Astrocyte (in vitro differentiated cells and primary cell): ENCODE results near the gene ADGRD1. TPM values are rescaled to one million over a fixed set of nuclear protein-coding genes. Genes with fewer than 3 reads are reported as not detected.

Experiments
- DNase-seq: peaks from one replicate; pipeline ENCODE4 v3.0.0-alpha.2; 2010; ENCODE audit warnings: low read depth
- FAIRE-seq: peaks from 2 replicates; lab custom pipeline; 2011; peaks lifted over from hg19 to GRCh38; lab: Jason Lieb, UNC
- H2AFZ ChIP-seq: 2 replicates; pipeline ENCODE4 v1.6.0; 2012; ENCODE audit warnings: low read depth, low read length, inconsistent platforms
- H3K27ac ChIP-seq: 2 replicates; pipeline ENCODE4 v1.5.1; 2011; ENCODE audit warnings: low read depth, low read length, inconsistent platforms
- H3K27me3 ChIP-seq: 2 replicates; pipeline ENCODE4 v1.6.0; 2011; ENCODE audit warnings: low read length, inconsistent platforms; ENCODE audit not compliant: insufficient read depth
- H3K36me3 ChIP-seq: 2 replicates; pipeline ENCODE4 v1.5.1; 2011; ENCODE audit warnings: low read length, inconsistent platforms; ENCODE audit not compliant: insufficient read depth
- H3K4me1 ChIP-seq: 2 replicates; pipeline ENCODE4 v1.5.1; 2011; ENCODE audit warnings: low read length, inconsistent platforms; ENCODE audit not compliant: insufficient read depth
- H3K4me2 ChIP-seq: 2 replicates; pipeline ENCODE4 v1.6.0; 2012; ENCODE audit warnings: low read length, inconsistent platforms
- H3K4me3 ChIP-seq: 2 replicates; pipeline ENCODE4 v1.5.1; 2011; ENCODE audit warnings: low read depth, mild to moderate bottlenecking, low read length, inconsistent platforms; ENCODE audit not compliant: insufficient read depth
- H3K79me2 ChIP-seq: 2 replicates; pipeline ENCODE4 v1.6.0; 2012; ENCODE audit warnings: mild to moderate bottlenecking, low read length, inconsistent platforms; ENCODE audit not compliant: insufficient read depth
- H3K9ac ChIP-seq: 2 replicates; pipeline ENCODE4 v1.6.0; 2012; ENCODE audit warnings: mild to moderate bottlenecking, low read length, inconsistent platforms
- H3K9me3 ChIP-seq: 2 replicates; pipeline ENCODE4 v1.5.1; 2012; ENCODE audit warnings: low read depth, mild to moderate bottlenecking, low read length, inconsistent platforms; ENCODE audit not compliant: insufficient read depth
- H4K20me1 ChIP-seq: 2 replicates; pipeline ENCODE4 v1.6.0; 2012; ENCODE audit warnings: low read length, inconsistent platforms; ENCODE audit not compliant: insufficient read depth
- H3K27ac Mint-ChIP-seq: one replicate; pipeline ENCODE4 v1.8.0; 2021; ENCODE audit warnings: mild to moderate bottlenecking, mixed read lengths; ENCODE audit not compliant: unreplicated experiment
- H3K27me3 Mint-ChIP-seq: one replicate; pipeline ENCODE4 v1.8.0; 2021; ENCODE audit warnings: low read depth, mixed read lengths; ENCODE audit not compliant: unreplicated experiment
- H3K36me3 Mint-ChIP-seq: one replicate; pipeline ENCODE4 v1.8.0; 2021; ENCODE audit warnings: low read depth, mixed read lengths; ENCODE audit not compliant: unreplicated experiment
- H3K4me1 Mint-ChIP-seq: one replicate; pipeline ENCODE4 v1.8.0; 2021; ENCODE audit warnings: low read depth, mixed read lengths; ENCODE audit not compliant: unreplicated experiment
- H3K4me3 Mint-ChIP-seq: one replicate; pipeline ENCODE4 v1.8.0; 2021; ENCODE audit warnings: mild to moderate bottlenecking, moderate library complexity, mixed read lengths; ENCODE audit not compliant: unreplicated experiment
- H3K9me3 Mint-ChIP-seq: one replicate; pipeline ENCODE4 v1.8.0; 2021; ENCODE audit warnings: mild to moderate bottlenecking, mixed read lengths; ENCODE audit not compliant: unreplicated experiment
- CTCF ChIP-seq: IDR thresholded peaks from 2 replicates; pipeline ENCODE4 v1.5.1; 2011; ENCODE audit warnings: low read depth, mild to moderate bottlenecking, inconsistent platforms, low read length, moderate library complexity; ENCODE audit not compliant: insufficient read depth
- EZH2 ChIP-seq: IDR thresholded peaks from 2 replicates; pipeline ENCODE4 v1.6.1; 2012; ENCODE audit warnings: mild to moderate bottlenecking, low read length, inconsistent platforms; ENCODE audit not compliant: insufficient read depth
- total RNA-seq: library from RNA; stranded (reverse); gene quantifications from 2 replicates; pipeline ENCODE4 v1.2.1, GENCODE V29; 2021

Gene ADGRD1
- total RNA-seq, 1 donor from 2014 or later = 3.0 TPM

- no peaks in the 10 kb centered on the region for H3K79me2 ChIP-seq
- peaks cover 32% of the 10 kb centered on the region for H3K27me3 Mint-ChIP-seq
- peaks cover 3% of the 10 kb centered on the region for H3K9me3 Mint-ChIP-seq
- H3K4me3 ChIP-seq = no peak overlapping the region
- FAIRE-seq (no peak), DNase-seq (no peak)
- no peaks in the 10 kb centered on the region for H3K4me1 Mint-ChIP-seq
- H3K27ac ChIP-seq = no peak overlapping the region
- H3K36me3 ChIP-seq = no peaks in the 10 kb centered on the region
- TF ChIP-seq EZH2 = no peak
- TF ChIP-seq CTCF = no peak
- H3K36me3 Mint-ChIP-seq = no peaks in the 10 kb centered on the region
- H3K9me3 ChIP-seq = peaks cover 4% of the 10 kb centered on the region
- H3K9ac ChIP-seq = no peak overlapping the region
- no peak overlapping the region for H3K4me3 Mint-ChIP-seq
- H4K20me1 ChIP-seq = no peaks in the 10 kb centered on the region
- H2AFZ ChIP-seq = no peak overlapping the region
- no peak overlapping the region for H3K4me2 ChIP-seq
- no peaks in the 10 kb centered on the region for H3K4me1 ChIP-seq
- H3K27me3 ChIP-seq = no peaks in the 10 kb centered on the region
- no peak overlapping the region for H3K27ac Mint-ChIP-seq
Measured at GRCh38 chr12:131041216-131041967, 87.7 kb downstream of the ADGRD1 start.

GRCh38 chr12:131041968-131042833 is 88.5 kb downstream of the ADGRD1 start:
- Histone ChIP-seq H3K27ac (no peak overlapping the region), H4K20me1 (no peaks in the 10 kb centered on the region), H3K4me2 (no peak overlapping the region), H3K27me3 (no peaks in the 10 kb centered on the region), H3K79me2 (no peaks in the 10 kb centered on the region), H3K4me3 (no peak overlapping the region), H2AFZ (no peak overlapping the region), H3K9me3 (peaks cover 4% of the 10 kb centered on the region), H3K36me3 (no peaks in the 10 kb centered on the region), H3K9ac (no peak overlapping the region), H3K4me1 (no peaks in the 10 kb centered on the region)
- Mint-ChIP-seq H3K27me3 (peaks cover 32% of the 10 kb centered on the region), H3K27ac (no peak overlapping the region), H3K4me1 (no peaks in the 10 kb centered on the region), H3K36me3 (no peaks in the 10 kb centered on the region), H3K4me3 (no peak overlapping the region), H3K9me3 (no peaks in the 10 kb centered on the region)
- FAIRE-seq (no peak), DNase-seq (no peak)
- no peak for TF ChIP-seq EZH2
- no peak for TF ChIP-seq CTCF
